HG03342 (cell line): ENCODE data around the gene OR2T6.
"Not testable (repeated sequence)": the region's sequence is repeated elsewhere in the genome, so short reads cannot be mapped to it uniquely, and the experiment has no call there.

Experiments used
- ATAC-seq: cut with Tn5 transposase; IDR thresholded peaks from one replicate; pipeline ENCODE4 v1.9.1; 2021; ENCODE audit warnings: mild to moderate bottlenecking, moderate library complexity; ENCODE audit not compliant: unreplicated experiment

The OR2T6 gene, protein sequence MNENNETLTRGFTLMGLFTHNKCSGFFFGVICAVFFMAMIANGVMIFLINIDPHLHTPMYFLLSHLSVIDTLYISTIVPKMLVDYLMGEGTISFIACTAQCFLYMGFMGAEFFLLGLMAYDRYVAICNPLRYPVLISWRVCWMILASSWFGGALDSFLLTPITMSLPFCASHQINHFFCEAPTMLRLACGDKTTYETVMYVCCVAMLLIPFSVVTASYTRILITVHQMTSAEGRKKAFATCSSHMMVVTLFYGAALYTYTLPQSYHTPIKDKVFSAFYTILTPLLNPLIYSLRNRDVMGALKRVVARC

DNA sequence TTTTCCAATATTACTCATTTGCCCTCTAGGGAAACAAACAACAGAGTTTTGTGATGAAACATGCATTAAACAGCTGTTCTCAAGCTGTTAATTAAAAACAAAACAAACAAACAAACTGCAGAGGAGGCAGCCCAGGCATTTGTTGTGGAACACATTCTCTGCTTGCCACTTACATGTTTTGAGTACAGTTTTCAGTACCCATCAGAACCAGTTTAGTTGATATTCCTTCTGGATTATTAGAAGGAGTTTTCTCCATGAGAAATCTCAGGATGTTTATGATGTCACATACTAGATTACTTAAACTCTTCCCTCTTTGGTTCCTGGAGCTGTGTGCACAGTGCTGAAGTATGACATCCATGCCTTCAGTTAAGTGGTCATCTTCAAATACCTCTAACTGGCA lies at the start of gene OR2T6:
TSS of gene OR2T6 (plus strand) at position 301 of the 400 bp plus-strand sequence. CDS start 11,863 bp downstream, outside the sequence.
- ATAC-seq = no peak

DNA sequence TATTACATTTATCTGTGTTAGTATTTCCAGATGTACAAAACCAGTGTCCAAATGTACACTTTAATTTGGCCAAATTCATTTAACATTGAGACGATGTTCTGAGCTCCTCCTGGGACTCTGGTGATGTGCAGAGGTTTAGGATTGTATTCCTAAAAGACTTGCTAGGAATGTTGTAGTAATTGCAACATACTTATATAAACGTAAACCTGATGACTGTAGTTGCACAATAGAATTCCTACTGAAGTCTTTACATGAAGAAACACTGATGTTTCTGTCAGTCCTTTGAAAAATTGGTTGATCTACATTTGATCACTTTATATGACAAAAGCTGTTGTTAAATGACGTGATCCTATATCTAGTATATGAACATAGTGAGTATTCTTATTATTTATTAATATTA lies 32.1 kb upstream of the OR2T6 start:
- no peak for ATAC-seq

DNA sequence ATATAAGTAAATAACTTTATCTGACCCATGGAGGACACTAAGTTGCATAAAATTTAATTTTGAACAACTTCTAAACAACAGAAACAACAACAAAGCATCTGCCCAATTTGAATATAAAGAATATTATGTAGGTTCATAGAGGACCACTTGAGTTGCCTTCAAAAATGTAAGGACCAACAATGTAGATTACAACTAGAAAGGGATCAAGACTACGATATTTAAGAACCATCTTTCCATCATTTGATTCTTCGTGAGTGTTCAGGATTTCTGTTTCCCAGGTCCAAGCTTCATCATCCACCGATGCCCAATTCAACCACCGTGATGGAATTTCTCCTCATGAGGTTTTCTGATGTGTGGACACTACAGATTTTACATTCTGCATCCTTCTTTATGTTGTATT lies 27.1 kb upstream of the OR2T6 start, which contains the start of gene OR14C36:
TSS of gene OR14C36 (plus strand) at position 301 of the 400 bp plus-strand sequence. CDS start at position 301, 0 bp downstream.
- ATAC-seq = no peak

DNA sequence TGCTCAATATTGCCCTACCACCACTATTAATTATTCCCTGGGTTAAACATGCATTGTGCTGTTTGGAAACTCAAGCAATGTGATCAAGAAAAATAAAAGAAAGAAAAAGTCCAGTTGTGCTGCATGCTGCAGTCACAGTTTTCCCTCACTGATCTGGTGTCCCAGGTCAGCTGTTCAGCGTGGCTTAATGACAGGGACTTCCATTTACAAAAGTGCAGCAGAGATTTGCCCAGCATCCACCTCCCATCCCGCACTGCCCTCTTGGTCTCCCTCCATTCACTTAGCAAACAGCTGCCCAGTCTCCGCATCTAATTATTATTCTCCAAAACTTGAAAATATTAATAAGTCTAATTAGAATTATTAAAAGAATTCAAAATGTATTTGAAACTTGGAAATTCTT lies 16.1 kb upstream of the OR2T6 start:
- ATAC-seq = no peak

DNA sequence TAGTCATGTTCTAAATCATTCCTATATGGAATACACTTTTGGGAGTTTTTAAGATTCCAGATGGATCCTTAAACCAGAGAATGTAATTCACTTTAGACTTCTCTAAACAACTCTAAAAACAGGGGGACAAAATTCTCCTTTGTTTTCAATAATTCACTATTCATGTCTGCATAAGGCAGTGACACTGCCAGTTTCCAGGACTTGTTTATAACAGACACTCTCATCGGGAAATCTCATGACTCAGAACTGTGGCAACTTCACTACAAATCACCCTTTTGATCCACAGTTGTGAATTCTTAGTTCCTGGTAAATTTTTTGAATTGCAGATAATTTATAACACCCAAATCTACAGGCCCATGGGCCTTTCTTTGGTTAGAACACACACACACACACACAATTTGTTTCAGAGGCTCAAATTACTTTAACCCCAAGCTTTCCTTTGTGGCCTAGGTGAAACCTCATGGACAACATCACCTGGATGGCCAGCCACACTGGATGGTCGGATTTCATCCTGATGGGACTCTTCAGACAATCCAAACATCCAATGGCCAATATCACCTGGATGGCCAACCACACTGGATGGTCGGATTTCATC lies 14.3 kb upstream of the OR2T6 start, which contains the start of gene OR2T4:
TSS of gene OR2T4 (plus strand) at position 545 of the 595 bp plus-strand sequence. CDS start at position 545, 0 bp downstream.
- no peak for ATAC-seq

DNA sequence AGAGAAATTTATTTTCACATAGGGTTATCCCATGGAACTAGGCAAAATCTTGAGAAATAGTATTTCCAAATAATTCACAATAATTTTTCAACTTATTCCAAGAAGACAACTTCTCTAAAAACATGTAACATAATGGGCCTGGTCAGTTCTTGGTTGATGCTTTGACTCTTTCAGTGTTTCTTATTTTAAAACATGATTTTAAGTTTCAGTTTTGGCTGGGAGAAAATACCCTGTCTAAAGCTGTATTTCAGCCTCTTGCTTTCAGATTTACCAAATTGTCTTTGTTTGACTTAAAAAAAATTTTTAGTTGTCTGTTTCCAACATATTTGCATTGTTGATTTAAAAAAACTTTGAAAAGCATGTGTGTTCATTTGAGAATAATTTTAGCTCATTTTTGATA lies 8.9 kb upstream of the OR2T6 start:
- ATAC-seq = no peak

DNA sequence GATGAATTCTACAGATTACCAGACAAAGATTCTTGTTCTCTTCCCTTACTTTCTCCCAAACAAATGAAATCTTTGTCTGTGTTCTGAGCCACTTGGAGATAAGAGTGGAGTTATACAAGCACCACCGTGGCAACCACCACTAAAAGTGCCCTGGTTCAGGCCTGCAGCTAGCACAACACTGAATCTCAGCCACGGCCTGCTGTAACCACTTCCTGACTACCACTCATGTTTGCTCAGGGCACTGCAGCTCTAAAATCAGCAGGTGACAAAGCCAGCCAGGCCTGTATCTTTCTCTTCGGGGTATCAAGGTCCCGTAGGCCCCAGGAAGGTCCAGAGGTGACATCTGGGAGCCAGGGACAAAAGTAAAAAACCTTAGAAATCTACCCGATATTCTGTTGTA lies 3.2 kb upstream of the OR2T6 start:
- ATAC-seq = no peak

DNA sequence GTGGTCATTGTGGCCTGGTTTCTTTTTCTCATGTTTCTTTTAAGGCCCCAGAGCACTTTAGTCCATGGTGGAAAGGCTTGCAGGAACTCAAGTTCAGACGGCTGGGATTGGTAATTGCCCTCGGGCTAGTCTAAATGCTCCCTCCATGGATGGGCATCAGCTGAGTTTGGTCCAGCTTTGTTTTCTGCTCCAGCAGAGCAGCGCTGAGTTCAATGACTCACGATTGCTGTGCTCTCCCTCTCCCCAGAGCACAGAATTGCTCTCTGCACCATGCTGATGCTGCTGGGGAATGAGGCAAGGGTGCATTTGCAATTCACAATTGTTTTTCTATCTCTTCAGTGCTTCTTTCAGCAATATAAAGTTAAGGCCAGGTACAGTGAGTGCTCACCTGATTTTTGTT lies 1.8 kb upstream of the OR2T6 start:
- no peak for ATAC-seq

DNA sequence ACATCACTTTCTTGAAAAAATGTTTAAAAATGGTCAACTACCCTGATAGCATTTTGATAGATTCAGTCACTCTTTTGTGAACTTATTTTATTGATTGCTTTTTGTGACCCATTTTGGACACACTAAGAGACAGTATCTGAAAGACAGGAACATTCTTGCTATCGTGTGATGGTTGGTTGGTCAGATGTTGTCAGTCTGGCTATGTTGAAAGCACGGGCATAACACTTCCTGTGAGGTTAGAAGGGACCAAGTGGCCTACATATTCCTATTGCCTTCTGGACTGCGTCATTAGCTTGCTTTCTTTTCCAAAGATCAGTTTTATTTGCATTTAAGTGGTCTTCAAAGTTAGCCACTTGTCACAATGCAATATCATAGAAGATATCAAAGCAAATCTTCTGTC lies 1.4 kb downstream of the OR2T6 start:
- ATAC-seq = no peak

DNA sequence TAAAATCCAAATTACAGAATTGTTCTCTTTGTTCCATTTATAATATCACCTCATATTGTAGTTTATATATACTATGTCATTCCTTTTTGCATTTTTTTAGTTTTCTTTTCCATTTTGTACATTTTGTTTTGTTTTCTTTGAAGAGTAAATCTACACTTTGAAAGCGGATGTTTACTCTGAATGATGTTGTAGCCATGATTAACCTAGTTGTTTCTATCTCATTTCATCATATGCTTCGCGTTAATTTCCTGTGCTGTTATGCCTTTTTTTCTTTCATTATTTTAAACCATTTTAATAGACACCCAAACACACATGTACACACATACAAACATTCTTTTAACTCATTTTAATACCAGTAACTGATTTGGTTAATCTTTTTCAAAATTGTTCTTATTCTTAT lies 5.3 kb downstream of the OR2T6 start:
- ATAC-seq = no peak

DNA sequence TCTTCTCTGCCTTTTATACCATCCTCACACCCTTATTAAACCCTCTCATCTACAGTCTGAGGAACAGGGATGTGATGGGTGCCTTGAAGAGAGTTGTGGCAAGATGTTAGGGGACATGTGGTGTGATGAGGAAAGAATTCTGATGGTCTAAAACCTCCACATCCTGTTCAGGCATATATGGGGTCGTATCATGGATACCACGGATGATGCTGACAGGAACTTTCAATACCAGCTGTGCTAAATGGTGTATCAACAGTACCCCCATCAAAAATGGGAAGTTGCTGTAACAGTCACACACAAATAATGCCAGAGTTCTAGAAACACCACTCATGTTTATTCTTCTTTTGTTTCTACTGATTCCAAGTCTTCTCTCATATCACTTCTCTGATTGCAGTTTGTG lies 12.9 kb downstream of the OR2T6 start:
- no peak for ATAC-seq

DNA sequence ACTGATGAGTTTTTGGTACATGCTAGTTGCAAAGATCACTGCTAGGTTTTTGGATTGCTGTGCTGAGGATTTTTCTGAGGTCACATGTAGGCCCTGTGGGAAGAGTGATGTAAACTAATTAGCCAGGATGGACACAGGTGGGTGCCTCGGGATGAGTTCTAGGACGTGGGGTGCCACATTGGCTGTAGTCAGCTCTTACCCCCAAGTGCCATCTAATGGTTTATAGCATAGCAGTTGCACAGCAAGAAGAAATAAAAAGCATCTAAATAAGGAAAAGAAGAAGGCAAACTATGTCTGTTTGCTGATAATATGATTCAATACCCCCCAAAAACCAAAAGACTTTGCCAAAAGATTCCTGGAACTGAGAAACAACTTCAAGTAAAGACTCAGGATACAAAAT lies 17.5 kb downstream of the OR2T6 start:
- no peak for ATAC-seq

DNA sequence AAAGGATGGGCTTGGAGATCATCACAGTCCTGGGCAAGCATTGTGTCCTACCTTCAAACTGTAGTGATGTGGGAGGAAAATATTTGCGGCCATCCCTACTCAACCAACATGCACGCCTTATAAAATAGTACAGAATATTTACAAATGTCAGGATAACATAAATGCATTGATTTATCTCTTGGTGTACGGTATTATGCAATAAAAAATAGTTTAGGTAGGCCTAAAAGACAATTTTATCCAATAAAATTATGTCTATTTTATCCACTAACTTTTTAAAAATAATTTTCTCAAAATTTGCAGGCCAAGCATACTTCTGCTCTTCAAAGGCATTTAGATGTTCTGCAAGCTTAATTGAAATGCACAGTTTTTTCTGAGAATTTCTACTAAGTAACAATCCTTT lies 27.2 kb downstream of the OR2T6 start, which contains the start of gene OR2T1:
TSS of gene OR2T1 (plus strand) at position 301 of the 400 bp plus-strand sequence. CDS start 3,100 bp downstream, outside the sequence.
- no peak for ATAC-seq

DNA sequence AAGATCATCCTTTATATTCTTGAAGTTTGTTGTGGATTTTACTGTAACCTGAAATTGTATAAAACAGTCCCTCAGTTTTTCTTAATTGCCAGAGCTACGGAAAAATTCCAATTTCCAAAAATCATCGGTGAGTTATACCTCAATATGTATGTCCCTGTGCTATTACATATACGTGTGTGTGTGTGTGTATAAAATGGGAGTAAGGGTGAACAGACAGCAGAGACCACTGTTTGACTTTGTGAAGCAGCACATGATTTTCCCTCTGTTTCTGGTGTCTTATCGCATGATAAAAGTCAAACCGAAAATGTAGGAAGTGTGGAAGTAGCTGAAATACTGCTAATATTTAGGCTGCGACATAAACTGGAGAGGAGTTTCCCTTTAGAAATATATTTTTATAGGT lies 28.5 kb downstream of the OR2T6 start:
- ATAC-seq = no peak

DNA sequence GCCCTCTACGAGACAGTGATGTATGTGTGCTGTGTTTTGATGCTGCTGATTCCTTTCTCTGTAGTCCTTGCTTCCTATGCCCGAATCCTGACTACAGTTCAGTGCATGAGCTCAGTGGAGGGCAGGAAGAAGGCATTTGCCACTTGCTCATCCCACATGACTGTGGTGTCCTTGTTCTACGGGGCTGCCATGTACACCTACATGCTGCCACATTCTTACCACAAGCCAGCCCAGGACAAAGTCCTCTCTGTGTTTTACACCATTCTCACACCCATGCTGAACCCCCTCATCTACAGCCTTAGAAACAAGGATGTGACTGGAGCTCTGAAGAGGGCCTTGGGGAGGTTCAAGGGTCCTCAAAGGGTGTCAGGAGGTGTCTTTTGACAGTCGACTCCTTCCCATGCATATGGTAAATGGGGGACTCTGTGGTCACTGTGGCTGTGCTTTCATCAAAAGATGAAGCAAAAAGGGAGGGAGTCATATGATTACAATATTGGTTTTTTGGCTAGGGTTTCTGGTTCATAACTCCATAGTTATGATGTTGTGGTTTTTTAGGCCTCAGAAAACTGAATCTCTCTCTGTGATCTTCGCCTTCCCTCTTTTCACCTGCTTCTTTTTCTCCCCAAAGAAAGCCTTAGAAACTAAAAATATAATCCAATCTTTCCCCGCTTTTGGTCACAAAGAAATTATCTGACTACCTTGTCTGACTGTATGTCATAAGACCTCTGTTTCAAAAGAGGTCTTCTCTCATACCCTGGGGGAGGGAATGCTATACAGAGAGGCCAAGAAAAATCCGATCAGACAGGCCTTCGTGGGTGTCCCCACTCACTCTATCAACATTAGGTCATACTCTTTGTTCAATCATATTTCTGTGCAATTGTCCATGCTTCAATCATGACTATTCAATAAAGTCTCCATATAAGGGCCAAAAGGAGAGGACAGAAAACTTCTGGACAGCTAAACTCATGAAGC lies 31.5 kb downstream of the OR2T6 start:
- ATAC-seq = no peak

DNA sequence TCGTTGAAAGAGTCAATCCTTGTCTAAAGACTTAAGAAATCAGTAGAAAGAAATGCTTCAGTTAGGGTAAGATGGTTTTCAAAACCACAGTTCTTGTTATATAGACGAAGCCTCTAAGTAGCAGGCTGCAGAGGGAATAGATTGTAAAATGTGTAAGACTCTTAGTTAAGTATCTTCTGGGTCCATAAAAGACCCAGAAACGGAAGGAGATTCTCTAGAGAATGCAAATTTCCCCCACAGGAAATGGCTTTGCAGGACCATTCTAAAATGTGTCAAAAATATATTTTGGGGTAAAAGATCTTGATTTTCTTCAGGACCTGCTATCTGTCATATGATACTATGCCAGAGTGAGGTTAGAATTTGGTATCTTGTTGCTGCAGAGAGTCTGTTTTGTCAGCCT lies 40.7 kb downstream of the OR2T6 start:
- no peak for ATAC-seq

DNA sequence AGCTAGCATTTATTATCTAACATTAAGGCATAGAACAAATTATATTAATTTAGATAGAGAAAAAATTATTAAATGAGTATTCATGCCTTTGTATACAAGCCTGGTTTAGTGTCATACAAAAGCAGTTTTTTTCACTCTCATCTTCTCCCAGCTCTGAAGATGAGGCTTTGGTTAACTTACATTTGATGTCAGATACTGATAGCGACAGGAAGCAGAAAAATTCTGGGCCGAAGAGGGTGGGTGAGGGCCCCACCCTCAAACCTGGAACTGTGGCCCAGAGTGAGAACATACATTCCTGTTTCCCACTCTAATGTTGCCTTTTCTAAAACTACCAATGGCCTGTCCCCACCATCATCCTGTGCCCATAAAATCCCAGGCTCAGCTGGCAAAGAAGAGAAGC lies 42.3 kb downstream of the OR2T6 start:
- ATAC-seq = no peak

DNA sequence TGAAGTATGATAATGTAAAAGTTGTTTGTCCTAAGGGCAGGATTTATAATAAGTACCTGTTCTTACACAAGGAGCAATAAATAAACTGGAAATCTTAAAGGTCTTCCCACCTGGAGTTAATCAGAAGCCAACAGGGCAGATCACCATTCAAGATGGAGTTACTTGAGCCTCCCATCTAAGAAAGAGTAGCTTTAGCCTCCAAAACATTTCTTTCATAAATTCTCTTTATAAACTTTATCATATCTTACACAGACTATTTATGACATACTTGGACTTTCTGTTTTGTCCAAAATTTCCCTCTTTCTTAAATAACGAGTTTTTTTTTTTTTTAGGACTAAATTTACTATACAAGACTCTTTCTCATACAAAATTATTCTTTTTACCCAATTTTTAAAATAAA lies 45.8 kb downstream of the OR2T6 start:
- ATAC-seq = no peak

DNA sequence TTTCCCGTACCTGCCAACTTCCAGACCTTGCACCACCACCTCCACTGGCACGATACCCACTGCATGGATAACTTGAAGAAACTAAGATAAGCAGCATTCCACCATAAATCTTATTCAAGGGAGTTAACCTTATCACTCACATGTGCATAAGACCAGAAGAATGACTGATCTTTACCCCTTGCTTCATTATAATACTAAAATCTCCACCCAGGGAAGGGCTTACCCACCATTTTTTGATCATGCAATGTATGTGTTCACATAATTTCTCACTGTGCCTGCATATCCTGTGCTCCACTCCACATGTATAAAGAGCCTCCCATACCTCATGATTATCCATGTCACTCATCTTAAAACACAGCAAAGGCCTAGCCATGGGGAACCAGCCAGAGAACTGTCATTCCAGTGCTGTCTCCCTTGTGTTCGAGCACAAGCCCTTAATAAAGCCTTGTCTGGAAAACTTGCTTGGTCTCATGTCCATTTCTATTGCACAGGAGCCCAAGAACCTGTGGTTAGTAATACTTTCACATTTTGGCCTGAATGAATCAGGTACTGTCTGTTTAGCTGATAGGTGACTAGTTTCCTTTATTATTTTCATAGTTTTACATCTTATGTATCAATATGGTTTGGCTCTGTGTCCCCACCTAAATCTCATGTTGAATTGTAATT lies 52.1 kb downstream of the OR2T6 start:
- peak; percentile 42 for ATAC-seq

DNA sequence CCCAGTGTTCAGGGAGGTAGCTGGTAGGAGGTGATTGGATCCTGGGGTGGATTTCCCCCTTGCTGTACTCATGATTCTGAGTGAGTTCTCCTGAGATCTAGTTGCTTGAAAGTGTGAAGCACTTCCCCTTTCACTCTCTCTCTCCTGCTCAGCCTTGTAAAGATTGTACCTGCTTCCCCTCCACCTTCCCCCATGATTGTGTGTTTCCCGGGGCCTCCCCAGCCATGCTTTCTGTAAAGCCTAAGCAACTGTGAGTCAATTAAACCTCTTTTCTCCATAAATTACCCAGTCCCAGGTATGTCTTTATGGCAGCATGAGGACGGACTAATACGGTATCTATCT lies 52.6 kb downstream of the OR2T6 start:
- ATAC-seq = peak; percentile 95

DNA sequence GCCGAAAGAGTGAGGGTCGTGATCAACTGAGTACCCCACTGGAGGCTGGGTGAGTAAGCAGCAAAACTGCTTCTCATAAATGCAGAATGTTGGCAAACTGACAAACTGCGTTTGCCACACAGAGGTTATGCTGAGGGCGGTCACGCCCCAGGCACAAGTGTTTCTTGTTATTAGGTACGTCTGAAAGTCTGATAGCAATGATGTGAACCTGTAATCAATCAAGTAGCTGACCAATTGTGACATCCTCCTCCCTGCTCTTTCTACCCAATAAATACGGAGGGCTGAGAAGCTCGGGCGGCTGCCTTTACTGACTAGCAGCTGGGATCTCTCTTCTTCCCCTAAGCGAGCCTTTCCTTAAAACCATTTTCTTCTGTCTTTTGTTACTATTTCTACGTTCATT lies 56.1 kb downstream of the OR2T6 start:
- not testable (repeated sequence) for ATAC-seq
